Fibroblast of skin of back (primary cell): Measurements from ENCODE around the gene BPIFB6.
"Not testable (repeated sequence)": the region's sequence is repeated elsewhere in the genome, so short reads cannot be mapped to it uniquely, and the experiment has no call there.

ENCODE experiments used
- DNase-seq: peaks from one replicate; pipeline ENCODE4 v3.0.0-alpha.2; 2013

BPIFB6 gene

GRCh38 chr20:33030569-33030968 is 879 bp upstream of the BPIFB6 start:
- no peak for DNase-seq

DNA sequence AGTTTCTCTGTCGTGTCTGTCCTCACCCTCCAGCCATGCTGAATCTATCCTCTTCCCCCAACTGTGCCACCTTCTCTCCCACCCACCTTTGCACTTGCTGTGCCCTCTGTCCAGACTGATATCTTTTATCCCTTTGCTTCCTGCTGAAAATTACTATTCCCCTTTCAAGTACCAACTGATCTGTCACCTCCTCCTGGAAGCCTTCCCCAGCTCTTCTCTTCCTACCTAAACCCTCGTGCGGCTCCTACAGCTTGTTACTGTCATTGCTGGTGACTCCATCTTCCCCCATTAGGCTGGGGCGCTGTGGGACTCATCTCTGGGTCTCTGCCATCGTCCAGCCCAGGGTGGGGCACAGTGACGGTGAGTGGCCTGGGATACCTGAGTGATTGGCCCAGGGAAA is 1.1 kb downstream of the BPIFB6 start:
- no peak for DNase-seq

DNA sequence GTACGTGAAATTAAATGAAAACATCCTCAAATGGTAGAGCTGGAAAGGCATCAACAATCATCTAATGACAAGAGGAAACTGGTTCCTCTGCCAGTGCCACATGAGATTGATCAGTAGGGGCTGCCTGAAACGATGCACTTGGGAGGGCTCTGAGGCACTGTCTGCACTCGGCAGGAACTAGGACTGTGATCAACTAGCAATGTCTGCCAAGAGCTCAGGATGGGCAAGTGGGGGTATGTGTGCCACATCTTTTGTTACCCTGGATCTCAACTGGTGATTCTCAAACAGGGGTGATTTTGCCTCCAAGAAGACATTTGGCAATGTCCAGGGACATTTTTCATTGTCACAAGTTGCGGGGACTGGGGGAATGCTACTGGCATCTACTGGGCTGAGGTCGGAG is 1.9 kb downstream of the BPIFB6 start:
- DNase-seq: no peak

GRCh38 chr20:33034115-33034514 is 2.7 kb downstream of the BPIFB6 start:
- no peak for DNase-seq

- DNase-seq: no peak
These were observed 3.5 kb downstream of the BPIFB6 start for GRCh38 chr20:33034901-33035492.

GRCh38 chr20:33037456-33037855 is 6.0 kb downstream of the BPIFB6 start:
- no peak for DNase-seq

GRCh38 chr20:33038243-33038642 is 6.8 kb downstream of the BPIFB6 start:
- no peak for DNase-seq

DNA sequence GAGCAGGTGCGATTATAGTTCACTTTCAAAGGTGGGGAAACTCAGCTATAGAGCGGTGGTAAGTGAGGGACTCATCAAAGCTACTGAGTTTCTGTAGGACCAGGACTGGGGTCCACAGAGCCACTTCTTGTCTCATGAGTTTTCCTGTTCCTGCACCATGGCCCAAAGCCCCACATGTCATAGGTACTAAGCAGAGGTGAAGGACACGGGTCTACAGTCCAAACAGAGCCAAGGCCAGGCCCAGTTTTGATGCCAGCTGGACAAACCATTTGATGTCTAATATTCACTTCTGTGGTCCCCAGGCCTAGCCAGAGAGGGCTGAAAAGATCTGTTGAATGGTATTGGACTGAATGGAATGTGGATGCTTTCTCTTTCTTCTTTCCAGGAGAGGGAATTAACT is 11.0 kb downstream of the BPIFB6 start:
- DNase-seq: no peak

- DNase-seq: no peak
These were observed 11.7 kb downstream of the BPIFB6 start for GRCh38 chr20:33042983-33043730.

GRCh38 chr20:33043731-33044181 is 12.3 kb downstream of the BPIFB6 start:
- DNase-seq: no peak

GRCh38 chr20:33045129-33045721 is 13.8 kb downstream of the BPIFB6 start:
- not testable (repeated sequence) for DNase-seq

DNA sequence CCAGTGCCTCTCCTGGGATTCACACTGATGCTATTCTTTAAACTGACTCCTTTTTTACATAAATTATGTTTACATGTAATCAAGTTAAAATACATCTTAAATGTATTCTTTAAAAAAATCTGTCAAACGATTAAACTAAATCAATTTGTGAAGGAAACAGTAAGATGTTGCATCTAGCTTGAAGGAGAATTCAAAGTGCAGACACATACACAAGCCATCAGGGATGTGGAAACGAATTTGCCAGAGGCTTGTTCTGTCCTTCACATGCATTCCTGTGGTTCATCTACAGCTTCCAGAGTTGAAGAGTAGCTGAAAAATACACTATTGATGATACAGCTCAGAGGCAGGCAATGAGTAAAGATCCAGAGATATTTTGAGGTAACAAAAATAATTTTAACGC is 15.0 kb downstream of the BPIFB6 start:
- DNase-seq: no peak

DNA sequence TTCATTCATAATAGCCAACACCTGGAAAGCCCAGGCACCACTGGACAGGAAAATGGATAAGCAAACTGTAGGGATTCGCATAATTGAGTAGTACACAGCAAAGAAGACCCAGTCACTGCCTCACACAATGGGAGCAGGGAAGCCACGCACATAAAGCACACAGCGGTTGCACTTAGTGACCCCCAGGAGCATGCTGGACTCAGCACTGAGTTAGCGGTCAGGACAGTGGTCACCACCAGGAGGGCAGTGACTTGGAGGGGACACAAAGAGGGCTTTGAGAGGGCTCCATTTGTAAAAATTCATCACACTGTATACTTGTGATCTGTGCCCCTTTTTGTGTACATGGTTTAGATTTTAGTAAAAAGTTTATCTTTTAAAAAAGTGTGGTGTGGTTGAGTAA is 19.9 kb downstream of the BPIFB6 start:
- no peak for DNase-seq

GRCh38 chr20:33053291-33054106 is 22.1 kb downstream of the BPIFB6 start, which contains the start of gene BPIFB3:
BPIFB3 (plus strand) TSS chr20:33053903; CDS start chr20:33055436, 1,533 bp downstream.
- DNase-seq: no peak

GRCh38 chr20:33054381-33054780 is 22.9 kb downstream of the BPIFB6 start:
- DNase-seq: no peak

GRCh38 chr20:33054791-33055190 is 23.3 kb downstream of the BPIFB6 start:
- no peak for DNase-seq

GRCh38 chr20:33059136-33059535 is 27.7 kb downstream of the BPIFB6 start:
- DNase-seq: no peak

- DNase-seq: no peak
These were observed 28.4 kb downstream of the BPIFB6 start for GRCh38 chr20:33059741-33060390.

DNA sequence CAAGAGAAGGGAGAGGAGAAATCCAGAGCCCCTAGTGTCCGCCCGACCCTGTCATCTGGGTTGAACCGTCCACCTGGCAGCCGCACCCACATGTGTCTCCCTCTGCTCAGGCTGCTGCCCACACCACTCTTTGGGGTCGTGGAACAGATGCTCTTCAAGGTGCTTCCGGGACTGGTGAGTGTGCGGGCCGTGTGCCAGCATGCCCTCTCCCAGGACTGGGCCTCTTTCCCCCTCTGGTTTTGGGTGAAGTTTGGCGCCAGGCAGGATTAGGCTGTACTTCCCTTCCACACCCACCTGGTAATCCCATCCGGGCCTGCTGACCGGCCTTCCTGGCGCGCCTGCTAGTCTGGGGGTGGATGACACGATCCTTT is 30.2 kb downstream of the BPIFB6 start:
- DNase-seq: no peak

- DNase-seq: no peak
These were observed 30.8 kb downstream of the BPIFB6 start for GRCh38 chr20:33062105-33062824.

DNA sequence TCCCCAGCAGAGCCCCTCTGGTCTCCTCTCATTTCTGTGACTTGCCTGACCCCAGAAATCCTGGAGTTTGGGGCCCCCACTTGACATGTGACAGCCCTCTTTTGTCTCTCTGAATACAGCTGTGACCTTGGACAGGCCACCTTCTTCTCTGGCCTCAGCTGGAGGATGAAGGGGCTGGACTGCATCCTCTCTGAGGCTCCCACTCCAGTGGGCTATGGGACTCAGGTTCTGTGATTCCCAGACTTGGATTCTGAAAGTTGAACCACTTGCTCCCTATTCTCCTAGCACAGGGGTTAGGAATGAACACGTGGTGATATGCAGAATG is 31.3 kb downstream of the BPIFB6 start:
- no peak for DNase-seq

DNA sequence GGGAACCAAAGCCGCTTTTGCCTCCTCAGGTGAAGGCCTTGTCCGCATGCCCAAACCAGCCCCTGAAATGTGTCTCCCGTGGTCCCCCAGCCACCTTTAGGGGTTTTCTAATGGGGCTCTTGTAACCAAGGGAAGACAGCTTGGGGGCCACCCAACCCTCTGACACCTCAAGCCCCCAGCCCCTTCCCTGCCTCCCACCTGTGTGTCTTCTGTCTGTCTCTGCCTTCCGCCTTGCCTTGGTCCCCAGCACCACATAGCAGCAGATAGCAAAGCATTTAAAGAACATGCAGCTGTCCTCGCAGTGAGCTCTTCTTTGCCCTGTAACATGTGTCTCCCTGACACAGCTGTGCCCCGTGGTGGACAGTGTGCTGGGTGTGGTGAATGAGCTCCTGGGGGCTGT is 31.8 kb downstream of the BPIFB6 start:
- no peak for DNase-seq
